Measurements from ENCODE around the gene CYP2C18. TPM values are rescaled to one million over a fixed set of nuclear protein-coding genes. Genes with fewer than 3 reads are reported as not detected.

Gene CYP2C18
- total and polyA plus RNA-seq, 8 donors, result 0.11 to 1.3 (median 0.29) TPM

DNA sequence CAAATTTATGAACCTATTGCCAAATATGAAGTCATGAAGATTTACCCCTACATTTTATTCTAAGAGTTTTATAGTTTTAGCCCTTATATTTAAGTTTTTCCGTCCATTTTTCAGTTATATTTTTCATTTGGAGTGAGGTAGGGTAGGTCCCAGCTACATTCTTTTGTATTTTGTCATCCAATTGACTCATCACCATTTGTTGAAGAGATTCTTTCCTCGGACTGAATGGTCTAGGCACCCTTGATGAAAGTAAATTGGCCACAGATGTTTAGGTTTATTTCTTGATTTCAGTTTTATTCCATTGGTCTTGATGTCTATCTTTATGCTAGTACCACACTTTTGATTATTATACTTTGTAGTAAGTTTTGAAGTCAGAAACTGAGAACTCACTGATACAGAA is 101.7 kb downstream of the CYP2C18 start:
- no peak for ATAC-seq
- Histone ChIP-seq H3K9me3 (no peaks in the 10 kb centered on the region), H3K4me3 (no peak overlapping the region), H3K27me3 (no peaks in the 10 kb centered on the region), H3K27ac (no peak overlapping the region), H3K36me3 (no peaks in the 10 kb centered on the region), H3K4me1 (no peaks in the 10 kb centered on the region)
- FAIRE-seq, result no peak
- no peak for DNase-seq
- TF ChIP-seq CTCF (IDR thresholded peaks at IDR 0.05), result no peak
- 51 to 64% methylated on average over 2 of the region's 2 CpGs for WGBS, 2 donors
- intact Hi-C loops (cut with DNase I), result no loop called here

Other genes starting within 250 kb of the CYP2C18 start
- 1 to 10 TPM; 1.1 to 4.2 (median 3.0) TPM for gene HELLS, start 137.9 kb upstream of the CYP2C18 start, total RNA-seq
- 1 to 10 TPM; 1.3 to 1.9 TPM for gene HELLS, start 137.9 kb upstream of the CYP2C18 start, polyA plus RNA-seq
- gene CYP2C19, start 79.0 kb downstream of the CYP2C18 start, total RNA-seq, result under 1 TPM in 4 of 6 donors, not detected in 2; 0.04 to 0.44 (median 0.34) TPM
- under 1 TPM in 1 of 2 donors, not detected in 1; 0.07 TPM for gene CYP2C19, start 79.0 kb downstream of the CYP2C18 start, polyA plus RNA-seq